Kidney tubule cell (primary cell): ENCODE measurements around the gene MAGED4.
"Not testable (repeated sequence)": the region's sequence is repeated elsewhere in the genome, so short reads cannot be mapped to it uniquely, and the experiment has no call there.

Experiments used
- DNase-seq: peaks from one replicate; pipeline ENCODE4 v3.0.0-alpha.2; 2018; ENCODE audit warnings: low spot score

Gene MAGED4

GRCh38 chrX:52184440-52185077 lies at the start of gene MAGED4:
Gene MAGED4, plus strand, starts transcription at chrX:52184888. Its CDS starts 1,035 bp downstream, at chrX:52185923.
- DNase-seq: not testable (repeated sequence)

- DNase-seq: no peak
These were observed 45.7 kb upstream of the MAGED4 start for GRCh38 chrX:52138830-52139544.

- no peak for DNase-seq
These were observed 45.2 kb upstream of the MAGED4 start for GRCh38 chrX:52139545-52139895.

- DNase-seq: no peak
These were observed 44.7 kb upstream of the MAGED4 start for GRCh38 chrX:52140020-52140419.

- DNase-seq: not testable (repeated sequence)
These were observed 34.0 kb upstream of the MAGED4 start for GRCh38 chrX:52150667-52151066.

- not testable (repeated sequence) for DNase-seq
These were observed 24.5 kb upstream of the MAGED4 start for GRCh38 chrX:52160140-52160539.

GRCh38 chrX:52166840-52167239 lies 17.8 kb upstream of the MAGED4 start:
- DNase-seq: no peak

- not testable (repeated sequence) for DNase-seq
These were observed 13.6 kb upstream of the MAGED4 start for GRCh38 chrX:52171055-52171454.

- DNase-seq: not testable (repeated sequence)
These were observed 378 bp downstream of the MAGED4 start for GRCh38 chrX:52185078-52185453.

- DNase-seq: not testable (repeated sequence)
These were observed 26.7 kb downstream of the MAGED4 start for GRCh38 chrX:52211405-52211804.

GRCh38 chrX:52213276-52213675 lies 28.6 kb downstream of the MAGED4 start:
- no peak for DNase-seq

- DNase-seq: no peak
These were observed 31.9 kb downstream of the MAGED4 start for GRCh38 chrX:52216541-52216940.

GRCh38 chrX:52217494-52218160 lies 32.9 kb downstream of the MAGED4 start:
- no peak for DNase-seq

GRCh38 chrX:52220936-52221335 lies 36.2 kb downstream of the MAGED4 start:
- no peak for DNase-seq
